Lung (tissue), 12 donors: ENCODE measurements around the gene AOC2. TPM values are rescaled to one million over a fixed set of nuclear protein-coding genes. Genes with fewer than 3 reads are reported as not detected.
A peak's percentile ranks its signal among the peaks of the same experiment; 100 is the strongest.

ENCODE experiments used
- ATAC-seq: fragments of 200-7000 bp; cut with Tn5 transposase; one replicate; pipeline ENCODE4 v1.9.1; 2020; ENCODE audit warnings: moderate number of reproducible peaks; ENCODE audit not compliant: insufficient read depth, low FRiP score
- DNase-seq, 3 donors: peaks; one replicate each; pipeline ENCODE4 v3.0.0-alpha.2; 2013 to 2017
- H3K27ac ChIP-seq, 2 donors: one replicate each; pipeline ENCODE4 v1.5.1; 2013; ENCODE audit warnings: mild to moderate bottlenecking in 2 of 2, moderate library complexity in 2 of 2, control low read depth in 1 of 2, inconsistent platforms in 1 of 2, low read depth in 1 of 2, low read length in 1 of 2
- H3K27me3 ChIP-seq, 3 donors: one replicate each; pipeline ENCODE4 v1.5.1; 2013; ENCODE audit warnings: low read length in 2 of 3; ENCODE audit not compliant: control insufficient read depth in 3 of 3, insufficient read depth in 3 of 3
- H3K36me3 ChIP-seq, 4 donors: one replicate each; pipeline ENCODE4 v1.5.1; 2013; ENCODE audit warnings: low read length in 4 of 4, mild to moderate bottlenecking in 1 of 4, moderate library complexity in 1 of 4; ENCODE audit not compliant: control insufficient read depth in 4 of 4, insufficient read depth in 4 of 4
- H3K4me1 ChIP-seq, 5 donors: one replicate each; pipeline ENCODE4 v1.5.1; 2013; ENCODE audit warnings: low read length in 5 of 5, mild to moderate bottlenecking in 2 of 5, moderate library complexity in 1 of 5; ENCODE audit not compliant: control insufficient read depth in 5 of 5, insufficient read depth in 5 of 5
- H3K4me3 ChIP-seq: one replicate; pipeline ENCODE4 v1.5.1; 2013; ENCODE audit warnings: mild to moderate bottlenecking, control low read depth, moderate library complexity
- H3K9ac ChIP-seq, 2 donors: one replicate each; pipeline ENCODE4 v1.5.1; 2013; ENCODE audit warnings: low read length in 2 of 2, control low read depth in 1 of 2; ENCODE audit not compliant: insufficient read depth in 1 of 2
- H3K9me3 ChIP-seq, 4 donors: one replicate each; pipeline ENCODE4 v1.5.1; 2013; ENCODE audit warnings: low read length in 3 of 4, mild to moderate bottlenecking in 1 of 4, moderate library complexity in 1 of 4; ENCODE audit not compliant: control insufficient read depth in 4 of 4, insufficient read depth in 3 of 4
- WGBS, 2 donors: extraction: QIAGEN DNeasy Blood & Tissue Kit; methylation state at CpG; one replicate each; pipeline ENCODE4 v1.1.7; 2013; 5-methylcytosine and 5-hydroxymethylcytosine counted together
- polyA plus RNA-seq, 2 donors: library from polyadenylated mRNA; stranded (reverse); fragments of 200-250 nt; gene quantifications; one replicate each; pipeline ENCODE4 v1.2.1, GENCODE V29; 2013
- total RNA-seq, 2 donors: library from RNA; depleted of rRNA in 1 of 2; stranded (reverse); fragments of >200 nt in 1 of 2; gene quantifications; one replicate each; pipeline ENCODE4 v1.2.1, GENCODE V29; 2014 to 2021
- TF ChIP-seq, protein P1 (sequence below): IDR thresholded peaks from 2 replicates; pipeline ENCODE4 v1.5.1; 2012; ENCODE audit warnings: mild to moderate bottlenecking; ENCODE audit errors: control extremely low read depth, extremely low read depth
- donor health status: control.
- donor health status: control.
- donor health status: Bipolar disorder and iron deficiency.
- donor health status: healthy.
- donor health status: DM: yes; HTN: yes; CAD: no.

AOC2 gene
- total and polyA plus RNA-seq, 4 donors: 1.5 to 2.4 (median 1.6) TPM

DNA sequence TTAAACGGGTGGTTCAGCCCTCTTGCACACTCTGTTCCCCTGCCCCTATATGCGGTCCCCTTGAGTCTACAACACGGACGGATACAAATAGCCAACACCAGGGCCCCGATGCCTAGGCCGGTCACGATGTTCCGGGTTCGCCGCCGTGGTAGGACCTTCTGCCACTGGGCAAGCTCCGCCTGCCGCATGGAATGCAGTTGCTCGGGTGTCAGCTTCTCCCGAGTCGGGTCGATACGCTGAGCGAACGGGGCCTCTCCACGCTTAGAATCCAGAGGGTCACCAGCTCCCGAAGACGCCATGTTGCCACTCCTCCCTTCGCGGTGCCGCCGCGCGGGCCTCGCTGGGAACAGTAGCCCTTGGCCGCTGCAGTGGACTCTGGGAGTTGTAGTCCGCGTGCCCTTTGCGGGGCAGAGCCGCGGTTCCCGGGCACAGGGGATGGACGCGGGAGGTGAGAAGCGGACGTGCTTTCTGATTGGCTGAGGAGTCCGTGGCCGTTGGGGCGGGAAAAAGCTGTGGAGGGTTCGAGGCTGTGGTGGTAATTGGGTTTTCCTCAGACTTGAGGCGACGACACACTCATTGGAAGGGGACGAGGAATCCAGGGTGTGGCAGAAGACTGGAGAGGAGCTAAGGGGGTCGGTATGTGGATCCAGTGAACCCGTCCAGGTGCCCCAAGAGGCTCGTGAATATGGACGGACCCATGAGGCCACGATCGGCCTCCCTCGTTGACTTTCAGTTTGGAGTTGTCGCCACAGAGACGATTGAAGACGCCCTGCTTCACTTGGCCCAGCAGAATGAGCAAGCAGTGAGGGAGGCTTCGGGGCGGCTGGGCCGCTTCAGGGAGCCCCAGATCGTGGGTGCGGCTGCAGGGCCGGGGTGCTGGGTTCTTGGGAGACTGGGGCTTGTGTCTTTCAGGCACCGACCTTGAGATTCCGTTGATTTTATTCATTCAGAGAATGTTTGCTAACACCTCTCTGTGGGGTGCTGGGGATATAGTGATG, 45.7 kb upstream of the AOC2 start, which contains the start of the genes CNTD1 and COA3:
Gene CNTD1 (plus strand): TSS at position 479 of the 998 bp plus-strand sequence. CDS start 207 bp downstream, at position 686.
Gene COA3 (minus strand): TSS at position 322 of the 998 bp plus-strand sequence. CDS start 23 bp downstream, at position 299.
- WGBS, 2 donors: 26 to 28% methylated on average over 66 of the region's 66 CpGs
- H3K27me3 ChIP-seq: no peaks in the 10 kb centered on the region

DNA sequence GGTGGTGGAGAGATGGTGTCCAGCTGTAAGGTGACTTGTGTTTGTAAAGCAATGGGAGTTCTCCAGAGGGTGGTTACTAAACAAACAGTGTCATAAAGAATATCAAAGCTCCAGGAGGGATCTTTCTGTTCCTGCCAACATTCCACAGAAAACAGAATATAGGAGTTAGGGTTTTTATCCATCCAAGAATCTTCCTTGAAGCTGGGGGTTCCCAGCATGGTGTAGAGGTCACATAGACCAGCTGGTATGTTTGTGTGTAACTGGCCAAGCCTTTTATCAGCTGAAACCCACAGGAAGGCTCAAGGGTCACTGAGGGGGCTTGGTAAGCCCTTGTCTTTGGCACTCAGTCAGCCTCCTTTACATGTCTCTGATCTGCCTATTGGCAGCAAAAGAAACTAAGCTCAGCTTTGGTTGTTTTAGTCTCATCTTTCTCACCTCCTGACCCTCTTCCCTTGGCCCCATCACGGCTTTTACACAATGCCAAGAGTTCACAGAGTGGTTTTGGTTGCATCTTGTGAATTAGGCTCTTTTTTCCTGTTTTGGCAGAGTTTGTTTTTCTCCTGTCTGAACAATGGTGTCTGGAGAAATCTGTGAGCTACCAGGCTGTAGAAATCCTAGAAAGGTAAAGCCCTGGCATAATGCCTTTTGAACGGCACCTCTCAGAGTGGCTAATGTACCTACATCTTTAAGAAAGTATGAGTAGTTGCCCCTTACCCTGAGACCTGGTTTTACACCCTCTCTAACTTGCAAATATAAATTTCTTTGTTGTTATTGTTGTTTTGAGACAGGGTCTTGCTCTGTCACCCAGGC, 41.1 kb upstream of the AOC2 start:
- TF ChIP-seq, protein P1, sequence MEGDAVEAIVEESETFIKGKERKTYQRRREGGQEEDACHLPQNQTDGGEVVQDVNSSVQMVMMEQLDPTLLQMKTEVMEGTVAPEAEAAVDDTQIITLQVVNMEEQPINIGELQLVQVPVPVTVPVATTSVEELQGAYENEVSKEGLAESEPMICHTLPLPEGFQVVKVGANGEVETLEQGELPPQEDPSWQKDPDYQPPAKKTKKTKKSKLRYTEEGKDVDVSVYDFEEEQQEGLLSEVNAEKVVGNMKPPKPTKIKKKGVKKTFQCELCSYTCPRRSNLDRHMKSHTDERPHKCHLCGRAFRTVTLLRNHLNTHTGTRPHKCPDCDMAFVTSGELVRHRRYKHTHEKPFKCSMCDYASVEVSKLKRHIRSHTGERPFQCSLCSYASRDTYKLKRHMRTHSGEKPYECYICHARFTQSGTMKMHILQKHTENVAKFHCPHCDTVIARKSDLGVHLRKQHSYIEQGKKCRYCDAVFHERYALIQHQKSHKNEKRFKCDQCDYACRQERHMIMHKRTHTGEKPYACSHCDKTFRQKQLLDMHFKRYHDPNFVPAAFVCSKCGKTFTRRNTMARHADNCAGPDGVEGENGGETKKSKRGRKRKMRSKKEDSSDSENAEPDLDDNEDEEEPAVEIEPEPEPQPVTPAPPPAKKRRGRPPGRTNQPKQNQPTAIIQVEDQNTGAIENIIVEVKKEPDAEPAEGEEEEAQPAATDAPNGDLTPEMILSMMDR: no peak
- DNase-seq (no peak), ATAC-seq (no peak)
- Histone ChIP-seq H3K9ac (no peak overlapping the region), H3K36me3 (peaks cover 0 to 2% (median 0%) of the 10 kb centered on the region in 4 donors), H3K9me3 (no peaks in the 10 kb centered on the region), H3K27ac (no peak overlapping the region), H3K4me1 (peaks cover 0 to 8% (median 0%) of the 10 kb centered on the region in 5 donors), H3K4me3 (no peak overlapping the region), H3K27me3 (no peaks in the 10 kb centered on the region)
- WGBS, 2 donors: 60 to 79% methylated on average over 2 of the region's 2 CpGs

More for the DNA sequence above, 45.7 kb upstream of the AOC2 start, which contains the start of the genes CNTD1 and COA3:
- Histone ChIP-seq H3K36me3 (peaks cover 0 to 6% (median 4%) of the 10 kb centered on the region in 4 donors), H3K4me3 (peak within 1 kb of the TSS; percentile 91), H3K9ac (peak within 1 kb of the TSS; percentile 91 to 93), H3K9me3 (no peaks in the 10 kb centered on the region), H3K27ac (peak within 1 kb of the TSS; percentile 27 to 89), H3K4me1 (peaks cover 5 to 21% (median 12%) of the 10 kb centered on the region in 5 donors)
- TF ChIP-seq, protein P1: no peak
- DNase-seq (peak; percentile 88 to 90 (median 89)), ATAC-seq (peak; percentile 98)

DNA sequence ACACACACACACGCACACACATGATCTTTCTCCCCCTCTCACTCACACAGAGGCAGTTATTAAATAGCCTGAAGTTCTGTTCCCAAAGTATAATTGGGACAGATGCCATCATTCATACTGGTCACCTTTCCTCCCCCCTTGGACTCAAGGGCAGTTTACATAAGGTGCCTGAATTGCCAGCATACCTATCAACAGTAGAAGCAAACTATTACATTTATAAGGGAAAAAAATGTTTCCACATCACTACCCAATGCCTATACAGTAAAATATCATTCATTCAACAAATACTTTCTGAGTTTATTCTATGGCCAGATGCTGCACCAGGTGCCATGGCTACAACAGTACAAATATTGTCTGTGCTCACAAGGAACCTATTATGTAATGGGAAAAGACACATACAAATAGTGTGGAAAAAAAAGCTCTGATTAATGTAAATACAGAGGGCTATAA, 39.4 kb upstream of the AOC2 start:
- Histone ChIP-seq H3K4me3 (no peak overlapping the region), H3K27ac (peak overlapping the region in 1 of 2 donors; percentile 31), H3K36me3 (peaks cover 0 to 4% (median 0%) of the 10 kb centered on the region in 4 donors), H3K27me3 (no peaks in the 10 kb centered on the region), H3K9ac (no peak overlapping the region), H3K9me3 (no peaks in the 10 kb centered on the region), H3K4me1 (peaks cover 0 to 8% (median 0%) of the 10 kb centered on the region in 5 donors)
- 84 to 86% methylated on average over 1 of the region's 1 CpG for WGBS, 2 donors
- ATAC-seq: no peak
- DNase-seq: peak in 2 of 3 donors; percentile 47 to 70
- TF ChIP-seq, protein P1: no peak
